ENCODE results near the gene PCNX1. TPM values are rescaled to one million over a fixed set of nuclear protein-coding genes. Genes with fewer than 3 reads are reported as not detected.

Gene PCNX1
- total and polyA plus RNA-seq, 9 of the 15 experiments (the other 6 are each of a cell fraction or from before 2014, with no cell fraction given): 0.30 to 4.5 (median 2.3) TPM

- Histone ChIP-seq H3K9ac (ENCODE audit: insufficient read depth in 1 of 2, low read depth in 2 of 2, low read length in 2 of 2) (no peak overlapping the region), H3K9me1 (ENCODE audit: control insufficient read depth, insufficient read depth, low read length) (no peaks in the 10 kb centered on the region), H3K4me3 (no peak overlapping the region), H3K27ac (ENCODE audit: extremely low read depth, low read depth, low read length) (no peak overlapping the region), H3K79me2 (ENCODE audit: control insufficient read depth, insufficient read depth, low read length) (no peaks in the 10 kb centered on the region), H4K20me1 (replicated peaks; ENCODE audit: control insufficient read depth, insufficient read depth, low read length) (no peaks in the 10 kb centered on the region), H2AFZ (ENCODE audit: low read depth, low read length) (no peak overlapping the region), H3K4me2 (ENCODE audit: insufficient read depth, low read length) (no peak overlapping the region), H3K36me3 (ENCODE audit: control insufficient read depth, insufficient read depth, low read length) (no peaks in the 10 kb centered on the region), H3K27me3 (ENCODE audit: control insufficient read depth in 2 of 2, insufficient read depth in 2 of 2, low read length in 2 of 2) (no peaks in the 10 kb centered on the region), H3K4me1 (replicated peaks in 1 of 2; ENCODE audit: control insufficient read depth in 2 of 2, insufficient read depth in 2 of 2, low read length in 2 of 2) (no peaks in the 10 kb centered on the region; a peak in 1 of 5 replicates), H3K9me3 (replicated peaks; ENCODE audit: control insufficient read depth, insufficient read depth, low read depth, low read length) (no peaks in the 10 kb centered on the region)
- POLR2A ChIA-PET: no interaction called here
- FAIRE-seq (no peak), DNase-seq (ENCODE audit: extremely low read depth in 1 of 4, low spot score in 3 of 4) (no peak), ATAC-seq (no peak)
- no peak for TF ChIP-seq PHTF2 (CRISPR knock-in tag; IDR thresholded peaks at IDR 0.05)
- CTCF ChIA-PET (ENCODE audit: low intra/inter-chr PET ratio): no interaction called here
- WGBS (ENCODE audit: insufficient coverage, low coverage, missing lambda C conversion rate): 78% methylated on average over 1 of the region's 1 CpG
- BruUV-seq (replicated peaks): no TSS peak
- in situ Hi-C loops (cut with MboI): no loop called here
- intact Hi-C loops (cut with micrococcal nuclease): no loop called here
Measured at GRCh38 chr14:71119075-71119474, 211.8 kb downstream of the PCNX1 start.

- H3K27me3 ChIP-seq (ENCODE audit: control insufficient read depth in 2 of 2, insufficient read depth in 2 of 2, low read length in 2 of 2): no peaks in the 10 kb centered on the region
- no peaks in the 10 kb centered on the region for H3K79me2 ChIP-seq (ENCODE audit: control insufficient read depth, insufficient read depth, low read length)
- no peak overlapping the region for H3K27ac ChIP-seq (ENCODE audit: extremely low read depth, low read depth, low read length)
- H4K20me1 ChIP-seq (replicated peaks; ENCODE audit: control insufficient read depth, insufficient read depth, low read length): no peaks in the 10 kb centered on the region
- no peak for ATAC-seq
- intact Hi-C loops (cut with micrococcal nuclease): no loop called here
- H3K9ac ChIP-seq (ENCODE audit: insufficient read depth in 1 of 2, low read depth in 2 of 2, low read length in 2 of 2): no peak overlapping the region
- H3K4me1 ChIP-seq (replicated peaks in 1 of 2; ENCODE audit: control insufficient read depth in 2 of 2, insufficient read depth in 2 of 2, low read length in 2 of 2): no peaks in the 10 kb centered on the region; a peak in 1 of 5 replicates
- no peak overlapping the region for H3K4me2 ChIP-seq (ENCODE audit: insufficient read depth, low read length)
- no peak for DNase-seq (ENCODE audit: extremely low read depth in 1 of 4, low spot score in 3 of 4)
- H3K9me3 ChIP-seq (replicated peaks; ENCODE audit: control insufficient read depth, insufficient read depth, low read depth, low read length): no peaks in the 10 kb centered on the region
- WGBS (ENCODE audit: insufficient coverage, low coverage, missing lambda C conversion rate): 0% methylated on average over 1 of the region's 1 CpG
- H3K9me1 ChIP-seq (ENCODE audit: control insufficient read depth, insufficient read depth, low read length): no peaks in the 10 kb centered on the region
- in situ Hi-C loops (cut with MboI): no loop called here
- no peak for FAIRE-seq
- no peak overlapping the region for H2AFZ ChIP-seq (ENCODE audit: low read depth, low read length)
- H3K36me3 ChIP-seq (ENCODE audit: control insufficient read depth, insufficient read depth, low read length): no peaks in the 10 kb centered on the region
- H3K4me3 ChIP-seq: no peak overlapping the region
- POLR2A ChIA-PET: no interaction called here
- BruUV-seq (replicated peaks): no TSS peak
- CTCF ChIA-PET (ENCODE audit: low intra/inter-chr PET ratio): no interaction called here
- no peak for TF ChIP-seq CHD4 (IDR thresholded peaks at IDR 0.05; ENCODE audit: insufficient read depth, insufficient replicate concordance, low read depth, low read length, poor library complexity, severe bottlenecking)
- no peak for TF ChIP-seq ZBTB12 (CRISPR knock-in tag; IDR thresholded peaks at IDR 0.05)
- no peak for TF ChIP-seq ZBTB43 (CRISPR knock-in tag; IDR thresholded peaks at IDR 0.05)
- no peak for TF ChIP-seq ZBTB5 (IDR thresholded peaks at IDR 0.05)
- TF ChIP-seq CREM (IDR thresholded peaks at IDR 0.05; ENCODE audit: low read depth): no peak
- TF ChIP-seq ZNF253 (CRISPR knock-in tag; conservative IDR thresholded peaks at IDR 0.05): no peak
- TF ChIP-seq PTBP1 (IDR thresholded peaks at IDR 0.05; ENCODE audit: low read depth, low read length): no peak
- TF ChIP-seq MBD1 (CRISPR knock-in tag; IDR thresholded peaks at IDR 0.05): no peak
- no peak for TF ChIP-seq ZSCAN32 (CRISPR knock-in tag; IDR thresholded peaks at IDR 0.05)
Measured at GRCh38 chr14:71119832-71120231, 212.6 kb downstream of the PCNX1 start.
